ENCODE results near the gene FRMD7. TPM values are rescaled to one million over a fixed set of nuclear protein-coding genes. Genes with fewer than 3 reads are reported as not detected.

Gene FRMD7
- polyA plus RNA-seq, 1 donor from 2014 or later = 0.54 TPM

DNA sequence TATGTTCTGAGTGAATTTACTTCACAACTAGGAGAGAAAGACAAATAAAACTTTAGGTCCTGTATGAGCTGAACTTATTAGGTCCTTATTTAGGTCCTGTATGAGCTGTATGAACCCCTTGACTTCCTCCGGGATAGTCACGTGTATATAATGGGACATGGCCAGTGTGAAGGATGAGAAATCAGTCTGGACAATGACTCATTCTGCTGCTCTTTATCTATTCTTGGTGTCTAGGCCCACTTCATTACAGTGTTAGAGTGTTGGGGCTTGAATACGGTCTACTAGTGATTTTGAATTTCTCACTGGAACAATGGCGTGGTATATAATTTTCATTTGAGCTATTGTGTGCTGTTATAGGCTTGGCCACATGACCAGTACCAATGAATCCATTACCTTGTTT, 82.9 kb downstream of the FRMD7 start:
- no peak overlapping the region for H3K27ac ChIP-seq (ENCODE audit: low read length)
- H3K9ac ChIP-seq (ENCODE audit: low read length) = no peak overlapping the region
- no peaks in the 10 kb centered on the region for H3K9me3 ChIP-seq (ENCODE audit: low read length)
- no peaks in the 10 kb centered on the region for H3F3A ChIP-seq (ENCODE audit: insufficient read depth, low read length, poor library complexity, severe bottlenecking)
- no peaks in the 10 kb centered on the region for H4K20me1 ChIP-seq (ENCODE audit: insufficient read depth)
- H3K9me2 ChIP-seq (ENCODE audit: insufficient read depth, low read length) = no peaks in the 10 kb centered on the region
- TF ChIP-seq POLR2AphosphoS5 (IDR thresholded peaks at IDR 0.05) (no peak), MXI1 (conservative IDR thresholded peaks at IDR 0.05; ENCODE audit: poor library complexity, severe bottlenecking) (no peak), TAF1 (IDR thresholded peaks at IDR 0.05; ENCODE audit: low read depth) (no peak), SMC3 (conservative IDR thresholded peaks at IDR 0.05; ENCODE audit: poor library complexity) (no peak), EP300 (conservative IDR thresholded peaks at IDR 0.05; ENCODE audit: poor library complexity, severe bottlenecking) (no peak), EZH2 (IDR thresholded peaks at IDR 0.05; ENCODE audit: borderline replicate concordance, insufficient read depth, low read length, poor library complexity, severe bottlenecking) (no peak), RAD21 (conservative IDR thresholded peaks at IDR 0.05) (no peak)
- TF ChIP-seq, protein P1, sequence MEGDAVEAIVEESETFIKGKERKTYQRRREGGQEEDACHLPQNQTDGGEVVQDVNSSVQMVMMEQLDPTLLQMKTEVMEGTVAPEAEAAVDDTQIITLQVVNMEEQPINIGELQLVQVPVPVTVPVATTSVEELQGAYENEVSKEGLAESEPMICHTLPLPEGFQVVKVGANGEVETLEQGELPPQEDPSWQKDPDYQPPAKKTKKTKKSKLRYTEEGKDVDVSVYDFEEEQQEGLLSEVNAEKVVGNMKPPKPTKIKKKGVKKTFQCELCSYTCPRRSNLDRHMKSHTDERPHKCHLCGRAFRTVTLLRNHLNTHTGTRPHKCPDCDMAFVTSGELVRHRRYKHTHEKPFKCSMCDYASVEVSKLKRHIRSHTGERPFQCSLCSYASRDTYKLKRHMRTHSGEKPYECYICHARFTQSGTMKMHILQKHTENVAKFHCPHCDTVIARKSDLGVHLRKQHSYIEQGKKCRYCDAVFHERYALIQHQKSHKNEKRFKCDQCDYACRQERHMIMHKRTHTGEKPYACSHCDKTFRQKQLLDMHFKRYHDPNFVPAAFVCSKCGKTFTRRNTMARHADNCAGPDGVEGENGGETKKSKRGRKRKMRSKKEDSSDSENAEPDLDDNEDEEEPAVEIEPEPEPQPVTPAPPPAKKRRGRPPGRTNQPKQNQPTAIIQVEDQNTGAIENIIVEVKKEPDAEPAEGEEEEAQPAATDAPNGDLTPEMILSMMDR (IDR thresholded peaks at IDR 0.05; ENCODE audit: poor library complexity, severe bottlenecking) = no peak
- TF ChIP-seq, protein P2, sequence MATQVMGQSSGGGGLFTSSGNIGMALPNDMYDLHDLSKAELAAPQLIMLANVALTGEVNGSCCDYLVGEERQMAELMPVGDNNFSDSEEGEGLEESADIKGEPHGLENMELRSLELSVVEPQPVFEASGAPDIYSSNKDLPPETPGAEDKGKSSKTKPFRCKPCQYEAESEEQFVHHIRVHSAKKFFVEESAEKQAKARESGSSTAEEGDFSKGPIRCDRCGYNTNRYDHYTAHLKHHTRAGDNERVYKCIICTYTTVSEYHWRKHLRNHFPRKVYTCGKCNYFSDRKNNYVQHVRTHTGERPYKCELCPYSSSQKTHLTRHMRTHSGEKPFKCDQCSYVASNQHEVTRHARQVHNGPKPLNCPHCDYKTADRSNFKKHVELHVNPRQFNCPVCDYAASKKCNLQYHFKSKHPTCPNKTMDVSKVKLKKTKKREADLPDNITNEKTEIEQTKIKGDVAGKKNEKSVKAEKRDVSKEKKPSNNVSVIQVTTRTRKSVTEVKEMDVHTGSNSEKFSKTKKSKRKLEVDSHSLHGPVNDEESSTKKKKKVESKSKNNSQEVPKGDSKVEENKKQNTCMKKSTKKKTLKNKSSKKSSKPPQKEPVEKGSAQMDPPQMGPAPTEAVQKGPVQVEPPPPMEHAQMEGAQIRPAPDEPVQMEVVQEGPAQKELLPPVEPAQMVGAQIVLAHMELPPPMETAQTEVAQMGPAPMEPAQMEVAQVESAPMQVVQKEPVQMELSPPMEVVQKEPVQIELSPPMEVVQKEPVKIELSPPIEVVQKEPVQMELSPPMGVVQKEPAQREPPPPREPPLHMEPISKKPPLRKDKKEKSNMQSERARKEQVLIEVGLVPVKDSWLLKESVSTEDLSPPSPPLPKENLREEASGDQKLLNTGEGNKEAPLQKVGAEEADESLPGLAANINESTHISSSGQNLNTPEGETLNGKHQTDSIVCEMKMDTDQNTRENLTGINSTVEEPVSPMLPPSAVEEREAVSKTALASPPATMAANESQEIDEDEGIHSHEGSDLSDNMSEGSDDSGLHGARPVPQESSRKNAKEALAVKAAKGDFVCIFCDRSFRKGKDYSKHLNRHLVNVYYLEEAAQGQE (IDR thresholded peaks at IDR 0.05; ENCODE audit: borderline replicate concordance) = no peak
- no peak overlapping the region for H2AFZ ChIP-seq (ENCODE audit: low read depth, low read length)
- H3K27me3 ChIP-seq (ENCODE audit: insufficient read depth, low read depth, low read length) = no peaks in the 10 kb centered on the region
- no peak overlapping the region for H3K4me3 ChIP-seq (ENCODE audit: low read length)
- no peak overlapping the region for H3K4me2 ChIP-seq (ENCODE audit: low read length)
- H3K36me3 ChIP-seq (ENCODE audit: insufficient read depth, low read length) = no peaks in the 10 kb centered on the region
- peaks cover 3% of the 10 kb centered on the region for H3K79me2 ChIP-seq (replicated peaks; ENCODE audit: insufficient read depth, low read length)

DNA sequence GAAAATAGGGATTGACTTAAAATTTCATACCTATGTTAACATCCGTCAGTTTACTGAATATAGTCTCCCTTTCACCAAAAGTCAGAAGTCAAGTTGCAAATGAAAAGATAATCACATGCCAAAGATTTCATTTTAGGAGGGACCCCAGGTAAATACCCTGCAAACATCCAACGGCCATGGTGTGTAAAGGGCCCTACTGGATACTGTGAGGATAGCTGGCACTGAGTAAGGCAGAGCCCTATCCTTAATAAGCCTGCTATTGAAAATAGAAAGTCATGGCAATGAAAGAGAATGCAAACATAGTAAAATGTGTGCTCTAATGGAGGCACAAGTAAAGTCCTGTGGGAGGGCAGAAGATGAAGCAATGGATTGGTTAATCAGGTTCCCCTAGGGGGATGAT, 83.8 kb downstream of the FRMD7 start:
- no peaks in the 10 kb centered on the region for H3K36me3 ChIP-seq (ENCODE audit: insufficient read depth, low read length)
- H4K20me1 ChIP-seq (ENCODE audit: insufficient read depth) = no peaks in the 10 kb centered on the region
- TF ChIP-seq, protein P1 (IDR thresholded peaks at IDR 0.05; ENCODE audit: poor library complexity, severe bottlenecking) = no peak
- no peak for TF ChIP-seq EZH2 (IDR thresholded peaks at IDR 0.05; ENCODE audit: borderline replicate concordance, insufficient read depth, low read length, poor library complexity, severe bottlenecking)
- TF ChIP-seq, protein P2 (IDR thresholded peaks at IDR 0.05; ENCODE audit: borderline replicate concordance) = no peak
- TF ChIP-seq EP300 (conservative IDR thresholded peaks at IDR 0.05; ENCODE audit: poor library complexity, severe bottlenecking) = no peak
- no peak for TF ChIP-seq MXI1 (conservative IDR thresholded peaks at IDR 0.05; ENCODE audit: poor library complexity, severe bottlenecking)
- TF ChIP-seq TAF1 (IDR thresholded peaks at IDR 0.05; ENCODE audit: low read depth) = no peak
- TF ChIP-seq SMC3 (conservative IDR thresholded peaks at IDR 0.05; ENCODE audit: poor library complexity) = no peak
- no peak for TF ChIP-seq POLR2AphosphoS5 (IDR thresholded peaks at IDR 0.05)
- no peak for TF ChIP-seq RAD21 (conservative IDR thresholded peaks at IDR 0.05)
- H2AFZ ChIP-seq (ENCODE audit: low read depth, low read length) = no peak overlapping the region
- no peak overlapping the region for H3K27ac ChIP-seq (ENCODE audit: low read length)
- no peaks in the 10 kb centered on the region for H3F3A ChIP-seq (ENCODE audit: insufficient read depth, low read length, poor library complexity, severe bottlenecking)
- H3K79me2 ChIP-seq (replicated peaks; ENCODE audit: insufficient read depth, low read length) = peaks cover 6% of the 10 kb centered on the region
- no peaks in the 10 kb centered on the region for H3K9me3 ChIP-seq (ENCODE audit: low read length)
- no peaks in the 10 kb centered on the region for H3K9me2 ChIP-seq (ENCODE audit: insufficient read depth, low read length)
- no peaks in the 10 kb centered on the region for H3K27me3 ChIP-seq (ENCODE audit: insufficient read depth, low read depth, low read length)
- H3K4me2 ChIP-seq (ENCODE audit: low read length) = no peak overlapping the region
- no peak overlapping the region for H3K9ac ChIP-seq (ENCODE audit: low read length)
- H3K4me3 ChIP-seq (ENCODE audit: low read length) = no peak overlapping the region
